NCI-H510A treated with DMSO at 0.1 percent for 48 hours (cell line): ENCODE data around the gene ELK3.

ENCODE experiments used
- DNase-seq: peaks from one replicate; lab custom pipeline; 2025; lab: John Stamatoyannopoulos, UW

Gene ELK3

DNA sequence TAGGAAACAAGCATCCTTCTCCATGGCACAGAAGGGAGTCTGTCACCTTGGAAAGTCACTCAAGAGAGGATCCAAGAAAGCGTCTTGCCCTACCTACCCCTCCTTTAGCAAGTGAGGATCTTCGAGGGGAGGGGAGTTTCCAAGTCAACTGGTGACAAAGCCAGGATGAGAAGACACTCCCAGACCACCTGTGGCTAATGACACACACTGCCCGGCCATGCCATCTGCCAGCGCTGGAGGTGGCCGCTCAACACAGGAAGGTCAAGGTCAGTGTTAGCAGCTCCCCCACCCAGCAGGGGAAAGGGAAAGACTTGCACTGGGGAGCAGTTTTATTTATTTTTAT lies 41.3 kb downstream of the ELK3 start:
- DNase-seq: no peak

DNA sequence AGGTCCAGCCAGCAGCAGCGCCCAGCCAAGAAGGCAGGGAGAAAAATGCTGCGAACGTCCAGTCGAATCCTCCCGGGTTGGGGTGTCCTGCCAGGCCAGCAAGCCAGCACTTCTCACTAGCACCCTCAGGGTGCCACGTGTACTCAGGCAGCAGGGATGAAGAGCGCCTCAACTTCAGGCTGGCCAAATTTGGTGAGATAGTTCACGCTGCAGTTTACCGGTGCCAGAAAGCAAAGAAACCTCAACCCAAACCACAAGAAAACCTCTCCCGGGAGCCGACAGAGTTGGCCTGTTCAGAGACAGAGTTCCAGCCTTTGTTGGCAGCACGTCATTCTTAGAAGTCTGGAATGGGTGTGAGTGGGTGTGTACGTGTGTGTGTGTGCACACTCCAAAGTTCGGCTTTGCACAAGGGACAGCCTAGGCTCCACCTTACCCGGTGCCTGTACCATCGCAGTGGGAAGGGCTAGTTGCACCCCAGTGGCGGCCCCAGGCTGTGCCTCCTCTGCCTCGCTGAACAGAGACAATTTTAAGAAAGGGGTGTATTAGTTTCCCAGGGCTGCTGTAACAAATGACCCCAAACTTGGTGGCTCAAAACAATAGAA lies 42.1 kb downstream of the ELK3 start:
- DNase-seq: no peak

DNA sequence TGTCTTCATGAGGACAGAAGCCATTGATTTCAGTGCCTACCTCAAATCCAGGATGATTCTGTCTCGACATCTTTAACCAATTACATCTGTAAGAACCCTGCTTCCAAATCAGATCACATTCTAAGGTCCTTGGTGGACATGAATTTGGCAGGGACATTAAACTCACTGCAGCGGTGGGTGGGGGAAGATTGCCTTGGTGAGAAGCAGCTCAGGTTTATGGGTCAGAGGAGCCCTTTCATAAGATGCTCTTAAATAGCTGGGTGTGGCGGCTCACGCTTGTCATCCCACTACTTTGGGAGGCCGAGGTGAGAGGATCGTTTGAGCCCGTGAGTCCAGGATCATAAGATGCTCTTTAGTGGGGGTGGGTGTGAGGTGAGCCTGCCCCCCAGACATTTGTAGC lies 42.9 kb downstream of the ELK3 start:
- no peak for DNase-seq

DNA sequence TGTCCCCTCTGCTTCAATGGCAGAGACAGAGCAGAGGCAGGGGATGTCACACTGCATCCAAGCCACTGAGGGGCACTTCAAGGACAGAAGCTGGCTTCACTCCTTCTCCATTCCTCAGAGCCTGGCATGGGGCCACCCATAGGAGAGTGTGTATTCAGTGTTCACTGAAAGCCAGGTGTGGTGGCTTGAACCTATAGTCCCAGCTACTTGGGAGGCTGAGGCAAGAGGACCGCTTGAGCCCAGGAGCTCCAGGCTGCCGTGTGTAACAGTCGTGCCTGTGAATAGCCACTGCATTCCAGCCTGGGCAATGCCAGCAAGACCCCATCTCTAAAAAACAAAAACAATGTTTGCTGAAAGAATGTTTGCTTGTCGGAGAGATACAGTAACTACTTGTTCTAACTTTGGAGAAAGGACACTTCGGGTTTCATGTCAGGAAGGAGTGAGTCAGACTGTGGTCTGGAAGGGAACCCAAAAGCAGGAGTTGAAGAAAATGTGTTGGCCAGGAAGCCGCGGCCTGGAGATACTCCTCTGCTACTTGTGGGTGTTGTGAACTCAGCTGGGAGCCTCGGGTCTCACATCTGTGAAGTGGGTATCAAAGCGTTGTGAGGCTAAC lies 43.4 kb downstream of the ELK3 start:
- no peak for DNase-seq

DNA sequence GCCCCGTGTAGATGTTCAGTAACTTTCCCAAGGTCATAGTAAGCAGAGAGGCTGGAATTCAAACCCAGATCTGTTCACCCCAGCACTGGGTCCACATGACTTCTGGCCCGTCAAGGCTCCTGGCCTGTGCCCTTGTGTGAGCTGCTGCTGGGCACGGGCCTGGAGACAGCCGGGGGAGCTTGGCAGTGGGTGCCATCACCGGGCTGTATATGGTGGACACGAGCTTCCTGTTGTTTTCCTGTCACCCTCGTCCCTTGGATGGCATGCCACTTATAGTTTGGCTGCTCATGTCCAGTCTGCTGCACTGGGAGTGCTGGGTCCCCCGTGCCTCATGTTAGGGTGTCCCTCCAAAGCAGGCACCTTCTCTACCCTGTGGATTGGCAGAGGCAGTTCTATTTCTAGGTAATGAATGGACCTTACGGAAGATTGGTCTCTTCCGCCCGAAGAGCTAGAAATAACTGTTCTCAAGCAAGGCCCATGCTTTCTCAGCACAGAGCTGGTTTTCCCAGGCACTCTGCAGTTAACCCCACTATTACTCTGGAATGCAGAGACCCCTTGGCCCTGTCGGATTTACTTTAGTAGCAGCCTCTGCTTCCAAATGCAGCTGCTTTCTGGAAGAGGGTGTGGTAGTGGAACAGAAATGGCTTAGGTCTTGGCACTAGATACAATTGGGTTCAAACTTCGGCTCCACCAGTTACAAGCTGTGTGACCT lies 44.3 kb downstream of the ELK3 start:
- no peak for DNase-seq

DNA sequence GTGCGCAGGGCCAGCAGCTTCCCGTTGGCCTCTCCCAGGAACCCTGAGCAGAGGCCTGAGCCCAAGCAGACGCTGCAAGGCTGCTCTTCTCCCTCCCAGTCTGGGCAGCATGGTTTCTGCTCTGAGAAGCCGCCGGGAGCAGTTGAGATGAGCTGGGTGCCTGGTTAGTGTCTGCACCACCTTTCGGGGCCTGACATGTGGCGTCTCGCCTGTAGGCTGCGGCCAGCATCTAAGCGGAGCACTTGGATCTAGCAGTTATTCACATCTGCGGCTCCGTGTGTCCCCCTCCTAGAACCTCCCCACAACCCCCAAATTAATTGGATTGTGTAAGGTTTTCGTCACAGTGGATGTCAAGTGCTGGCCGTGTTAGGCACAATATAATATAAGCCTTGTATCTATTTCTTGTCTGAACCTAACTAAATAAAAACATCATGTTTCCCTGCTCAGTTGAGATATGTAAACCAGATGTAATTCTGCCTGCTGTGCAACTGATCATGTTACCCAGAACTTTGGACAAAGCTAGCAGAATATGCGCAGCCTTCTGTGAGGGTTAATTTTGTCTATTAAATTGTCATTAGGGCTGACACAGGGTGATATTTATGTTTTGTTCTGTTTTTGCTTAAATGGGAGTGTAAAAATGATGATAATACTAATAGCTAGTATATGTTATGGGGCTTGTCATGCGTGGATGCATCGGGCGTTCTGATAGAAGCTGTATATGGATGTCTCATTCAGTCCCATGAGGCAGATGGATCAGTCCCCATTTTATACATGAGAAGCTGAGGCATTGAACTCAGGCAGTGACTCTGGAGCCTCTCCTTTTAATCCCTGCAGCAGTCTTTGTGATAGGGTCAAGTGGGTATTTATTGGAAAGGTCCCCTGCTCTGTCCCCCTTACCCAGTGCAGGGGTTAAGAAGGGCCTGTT lies 45.8 kb downstream of the ELK3 start:
- no peak for DNase-seq

DNA sequence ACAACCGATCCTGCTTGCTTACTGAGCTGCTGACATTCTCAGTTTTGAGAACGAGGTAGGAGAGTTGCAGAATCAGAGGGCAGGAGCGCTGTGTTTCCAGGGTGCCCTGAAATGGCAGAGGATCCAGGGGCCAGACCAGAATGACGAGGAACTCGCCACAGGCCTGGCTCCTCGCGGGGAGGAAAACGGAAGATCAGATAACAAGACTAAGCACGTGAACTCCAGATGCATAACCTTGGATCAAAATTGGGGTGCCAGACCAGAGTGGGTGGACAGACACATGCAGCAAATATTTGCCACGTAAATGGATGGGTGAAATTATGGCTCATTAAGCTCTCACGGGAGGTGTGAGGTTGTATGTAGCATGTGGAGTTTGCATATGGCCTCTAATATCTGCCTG lies 46.5 kb downstream of the ELK3 start:
- no peak for DNase-seq

DNA sequence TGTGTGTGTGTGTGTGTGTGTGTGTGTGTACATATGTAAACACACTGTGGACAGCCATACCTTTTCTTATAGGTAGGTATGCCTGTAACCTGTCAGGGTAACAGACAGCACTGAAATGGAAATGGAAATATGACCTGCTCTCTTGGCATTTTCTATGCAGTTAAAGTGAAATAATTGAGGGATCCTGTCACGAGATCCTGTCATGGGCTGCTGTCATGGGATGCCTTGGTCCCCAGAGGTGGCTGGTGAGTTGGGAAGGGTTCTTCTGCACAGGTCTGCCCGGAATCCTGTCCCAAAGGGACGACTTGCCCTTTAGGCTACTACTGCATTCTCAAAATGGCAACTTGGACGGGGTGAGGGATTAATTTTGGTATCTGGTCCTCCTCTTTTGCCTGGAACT lies 47.3 kb downstream of the ELK3 start:
- no peak for DNase-seq

DNA sequence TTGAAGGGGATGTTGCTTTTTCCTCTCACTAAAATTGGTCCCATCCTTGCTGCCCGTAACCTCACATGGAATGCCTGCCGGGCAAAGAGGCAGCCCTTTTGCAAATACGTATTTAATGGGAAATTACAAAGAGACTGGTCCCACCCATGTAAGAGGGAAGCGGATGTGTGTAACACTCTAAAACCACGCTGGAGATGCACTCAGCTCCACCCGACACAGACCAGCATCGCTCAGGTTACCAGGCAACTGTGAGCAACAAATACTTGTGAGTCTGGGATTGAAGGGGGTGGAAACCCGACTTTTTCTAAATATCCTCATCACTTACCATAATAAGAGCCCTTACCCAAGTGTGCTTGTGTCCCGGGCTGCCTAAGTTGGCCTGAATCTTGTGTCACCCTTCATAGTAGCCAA lies 47.7 kb downstream of the ELK3 start:
- no peak for DNase-seq

DNA sequence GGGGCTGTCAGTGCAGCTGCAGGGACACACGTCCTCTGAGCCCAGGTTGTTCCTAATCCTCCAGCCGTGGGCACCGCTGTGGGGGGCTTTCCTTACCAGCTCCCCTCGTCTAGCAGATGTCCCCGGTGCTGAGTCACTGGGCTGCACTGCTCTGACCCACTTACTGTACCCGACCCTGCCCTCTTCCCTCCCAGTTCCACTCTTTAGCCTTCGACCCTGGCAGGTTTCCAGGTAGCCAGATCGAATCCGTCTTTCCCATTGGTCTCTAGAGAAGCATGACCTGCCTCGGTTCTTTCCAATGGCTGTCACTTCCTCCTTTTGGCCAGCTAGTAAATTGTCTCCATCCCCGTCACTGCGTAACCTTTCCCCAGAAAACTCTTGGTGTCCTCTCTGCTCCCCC lies 48.4 kb downstream of the ELK3 start:
- DNase-seq: no peak

DNA sequence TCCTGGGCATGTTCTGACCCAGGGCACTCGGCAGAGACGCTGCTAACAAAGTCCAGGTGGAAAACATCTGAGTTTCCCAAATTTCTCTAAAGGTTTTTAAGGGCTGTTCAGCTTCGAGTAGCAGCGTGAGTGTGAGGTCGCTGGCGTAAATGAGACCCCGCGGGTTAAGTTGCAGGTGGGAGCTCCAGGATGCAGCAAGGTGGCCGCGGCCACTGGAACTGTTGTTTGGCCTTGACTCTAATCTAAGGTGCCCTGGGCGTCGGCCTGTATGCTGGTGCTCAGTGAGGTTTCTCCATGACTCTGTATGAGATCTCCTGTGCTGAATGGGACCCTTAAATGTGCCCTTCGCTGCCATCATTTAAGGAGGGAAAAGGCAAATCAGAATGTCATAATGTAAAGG lies 50.7 kb downstream of the ELK3 start:
- DNase-seq: no peak

DNA sequence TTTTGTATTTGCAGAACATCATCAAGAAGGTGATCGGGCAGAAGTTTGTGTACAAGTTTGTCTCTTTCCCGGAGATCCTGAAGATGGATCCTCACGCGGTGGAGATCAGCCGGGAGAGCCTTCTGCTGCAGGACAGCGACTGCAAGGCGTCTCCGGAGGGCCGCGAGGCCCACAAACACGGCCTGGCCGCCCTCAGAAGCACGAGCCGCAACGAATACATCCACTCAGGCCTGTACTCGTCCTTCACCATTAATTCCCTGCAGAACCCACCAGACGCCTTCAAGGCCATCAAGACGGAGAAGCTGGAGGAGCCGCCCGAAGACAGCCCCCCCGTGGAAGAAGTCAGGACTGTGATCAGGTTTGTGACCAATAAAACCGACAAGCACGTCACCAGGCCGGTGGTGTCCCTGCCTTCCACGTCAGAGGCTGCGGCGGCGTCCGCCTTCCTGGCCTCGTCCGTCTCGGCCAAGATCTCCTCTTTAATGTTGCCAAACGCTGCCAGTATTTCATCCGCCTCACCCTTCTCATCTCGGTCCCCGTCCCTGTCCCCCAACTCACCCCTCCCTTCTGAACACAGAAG lies 52.8 kb downstream of the ELK3 start:
- DNase-seq: no peak

DNA sequence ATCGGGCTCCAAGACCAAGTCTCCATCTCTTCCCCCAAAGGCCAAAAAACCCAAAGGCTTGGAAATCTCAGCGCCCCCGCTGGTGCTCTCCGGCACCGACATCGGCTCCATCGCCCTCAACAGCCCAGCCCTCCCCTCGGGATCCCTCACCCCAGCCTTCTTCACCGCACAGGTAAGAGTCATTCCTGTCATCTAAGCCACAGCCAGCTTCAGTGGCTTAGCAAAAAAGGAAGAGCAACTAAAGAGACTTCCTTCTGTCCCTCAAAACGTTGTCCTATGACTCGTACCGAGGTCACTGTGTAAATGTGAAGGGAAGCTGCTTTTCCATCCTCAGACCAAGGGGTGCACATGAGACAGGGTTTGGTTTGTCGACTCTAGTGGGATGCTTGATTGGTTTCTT lies 53.4 kb downstream of the ELK3 start:
- DNase-seq: no peak

DNA sequence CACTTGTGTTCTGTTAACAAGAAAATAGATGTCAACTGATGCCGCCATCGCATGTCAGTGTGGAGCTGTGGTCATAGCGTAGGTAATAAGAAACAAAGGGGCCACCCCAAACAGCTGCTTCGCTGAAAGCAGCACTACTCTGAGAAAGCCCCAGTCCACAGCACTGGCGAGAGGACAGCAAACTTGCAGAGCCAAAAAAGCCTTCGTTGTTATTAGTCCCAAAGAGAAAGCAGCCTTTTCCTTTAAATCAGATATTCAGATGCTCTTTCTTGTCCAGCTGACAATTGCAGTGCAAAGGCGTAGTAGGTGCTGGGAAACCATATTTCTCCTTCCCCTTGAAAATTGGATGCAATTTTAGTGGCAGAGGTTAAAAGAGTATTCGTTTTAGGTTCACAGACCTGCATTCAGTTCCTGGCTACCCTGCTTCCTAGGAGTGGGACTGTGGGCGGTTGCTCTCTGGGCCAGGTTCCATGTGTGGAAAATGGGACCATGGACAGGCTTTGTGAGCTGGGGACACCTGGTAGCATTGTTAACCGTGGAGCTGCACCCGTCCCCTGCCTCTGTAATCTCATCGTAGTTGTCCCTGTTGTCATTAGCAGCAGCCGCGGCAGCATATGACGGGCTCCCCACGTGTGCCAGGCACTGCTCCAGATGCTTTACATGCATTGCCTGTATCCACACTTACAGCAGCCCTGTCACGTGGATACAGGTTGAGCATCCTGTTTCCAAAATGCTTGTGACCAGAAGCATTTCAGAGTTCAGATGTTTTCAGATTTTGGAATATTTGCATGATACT lies 54.2 kb downstream of the ELK3 start:
- no peak for DNase-seq

DNA sequence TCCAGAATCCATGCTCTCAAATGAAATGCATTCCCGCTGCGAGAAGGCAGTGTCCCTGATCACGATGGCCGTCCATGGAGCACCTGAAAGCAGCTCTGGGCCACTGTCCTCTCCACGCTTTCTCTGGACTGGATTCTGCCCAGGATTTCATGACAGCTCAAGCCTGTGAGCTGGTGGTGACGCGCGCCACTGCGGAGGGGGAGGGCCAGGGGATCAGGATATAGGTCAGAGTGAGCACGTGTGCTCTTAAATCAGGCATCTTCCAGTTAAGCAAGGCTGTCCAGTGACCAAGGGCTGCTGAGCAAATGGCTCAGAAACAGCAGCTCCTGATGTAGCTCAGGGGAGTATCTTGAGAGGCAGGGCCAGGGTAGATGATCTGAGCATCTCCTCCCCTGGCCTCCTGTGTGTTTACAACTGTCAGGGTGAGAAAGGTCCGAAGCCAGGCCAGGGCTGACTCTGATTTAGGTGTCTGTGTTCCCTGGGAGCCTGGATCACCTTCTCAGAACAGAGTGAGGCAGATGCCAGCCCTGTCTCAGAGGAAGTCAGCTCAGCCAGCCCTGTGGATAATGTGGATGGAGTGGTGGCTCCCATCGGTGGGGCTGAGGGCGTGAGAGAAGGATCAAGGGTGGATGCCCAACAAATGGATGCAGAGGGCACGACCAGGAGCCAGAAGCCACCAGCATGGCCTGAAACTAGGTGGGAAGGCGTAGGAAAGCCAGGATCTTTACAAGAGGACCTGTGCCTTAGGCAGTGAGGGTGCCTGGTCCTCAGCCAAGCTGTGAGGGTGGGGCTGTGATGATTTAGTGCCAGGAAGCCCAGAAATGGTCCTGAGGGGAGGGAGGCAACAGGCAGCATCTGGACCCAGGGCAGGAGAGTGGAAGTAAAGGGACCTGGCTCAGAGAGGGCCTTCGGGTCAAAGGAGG lies 55.3 kb downstream of the ELK3 start:
- no peak for DNase-seq

DNA sequence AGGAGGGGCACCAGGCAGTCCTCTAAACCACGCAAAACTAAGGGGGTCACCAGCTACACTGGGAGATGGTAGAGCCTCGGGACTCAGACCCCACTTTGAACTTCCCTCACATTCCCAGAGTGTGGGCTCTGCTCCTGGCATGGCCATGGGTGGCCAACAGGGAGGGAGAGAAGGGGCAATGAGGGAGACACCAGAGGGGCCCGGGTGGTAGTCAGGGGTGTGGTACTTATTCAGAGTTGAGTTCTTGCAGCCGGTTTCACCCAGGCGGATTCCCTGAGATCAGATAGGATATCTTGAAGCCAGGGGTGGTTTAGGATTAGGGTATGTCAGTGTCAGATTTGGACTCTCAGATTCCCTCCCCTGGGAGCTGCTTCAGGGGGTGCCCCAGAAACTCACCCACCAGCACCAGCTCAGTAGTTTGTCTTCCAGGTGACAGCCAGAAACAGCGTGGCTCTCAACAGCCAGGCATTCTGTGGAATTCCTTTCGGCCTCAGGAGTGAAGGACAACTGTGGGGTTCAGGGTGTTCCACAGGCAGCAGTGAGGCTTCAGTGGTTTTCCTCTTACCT lies 56.0 kb downstream of the ELK3 start:
- DNase-seq: no peak

DNA sequence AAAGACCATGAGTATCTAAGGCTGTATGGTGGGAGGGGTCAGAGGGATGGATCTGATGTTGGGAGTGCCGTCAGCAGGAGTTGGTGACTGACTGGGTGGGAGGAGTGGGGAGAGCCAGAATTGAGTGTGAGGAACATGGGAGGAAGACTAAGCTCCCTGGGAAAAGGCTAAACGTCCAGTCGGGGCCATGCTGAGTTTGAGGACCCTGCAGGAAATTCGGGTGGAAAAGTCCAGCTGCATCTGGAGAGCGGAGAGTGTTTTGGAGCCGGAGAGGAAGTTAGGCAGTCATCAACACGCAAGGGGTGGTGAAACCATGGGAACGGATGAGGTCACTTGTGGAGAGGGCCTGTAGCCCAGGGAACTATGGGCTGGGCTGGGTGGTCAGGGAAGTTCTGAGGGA lies 60.9 kb downstream of the ELK3 start:
- no peak for DNase-seq

DNA sequence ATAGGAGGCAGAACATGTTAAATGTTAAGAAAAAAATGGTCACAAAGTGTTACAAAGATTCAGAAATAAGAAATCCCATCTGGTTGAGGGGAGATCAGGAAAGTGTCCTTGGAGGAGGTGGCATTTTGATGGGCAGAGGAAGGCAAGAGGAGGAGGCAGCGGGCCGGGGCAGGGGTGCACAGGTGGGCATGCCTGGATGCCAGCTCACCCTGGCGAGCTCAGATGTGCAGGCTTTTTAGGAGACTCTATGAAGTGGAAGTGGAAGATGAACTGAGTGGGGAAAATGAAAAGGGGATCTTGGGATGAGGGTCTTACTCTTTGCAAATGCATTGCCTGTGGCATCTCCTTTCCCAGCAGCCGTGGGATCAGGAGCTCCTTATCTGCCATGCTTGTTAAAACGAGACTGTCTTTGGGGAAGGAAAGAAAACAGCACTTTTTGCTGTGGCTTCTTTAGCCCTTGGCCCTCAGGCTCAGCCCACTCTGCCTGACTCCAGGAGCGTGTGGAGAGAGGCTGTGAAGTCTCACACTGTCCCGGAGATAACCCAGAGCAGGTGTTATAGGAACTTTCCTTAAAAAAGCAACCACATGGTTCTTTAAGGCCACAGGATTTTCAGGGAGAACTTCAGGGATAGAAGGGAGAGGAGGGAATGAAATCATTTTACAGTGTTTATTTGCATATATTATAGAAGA lies 62.6 kb downstream of the ELK3 start:
- DNase-seq: no peak

DNA sequence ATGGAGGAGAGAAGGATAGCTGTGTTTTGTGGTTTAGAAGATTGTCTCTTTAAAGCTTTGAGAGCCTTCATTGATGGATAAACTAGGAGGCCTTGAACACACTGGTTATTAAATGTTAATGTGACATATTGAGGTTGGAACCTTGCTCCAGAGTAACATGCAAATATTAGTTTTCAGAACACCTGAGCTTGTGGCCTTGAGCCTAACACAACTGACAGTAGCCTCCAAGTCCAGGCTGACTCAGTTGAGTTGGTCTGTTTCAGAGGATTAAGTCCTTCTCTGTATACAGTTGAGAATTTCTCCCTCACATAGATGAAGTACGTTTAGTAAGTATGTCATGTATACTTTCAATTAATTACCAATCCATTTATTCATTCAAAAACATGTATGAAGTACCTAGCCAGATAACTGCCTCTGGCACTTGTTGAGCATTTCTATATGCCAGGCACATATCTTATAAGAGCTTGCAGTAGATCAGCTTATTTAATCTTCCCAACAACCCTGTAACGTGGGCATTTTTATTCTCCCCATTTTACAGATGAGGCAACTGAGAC lies 63.5 kb downstream of the ELK3 start:
- DNase-seq: no peak
